Common myeloid progenitor, CD34-positive (primary cell): ENCODE data around the gene RARRES2.
A peak's percentile ranks its signal among the peaks of the same experiment; 100 is the strongest.

Experiments
- CTCF ChIA-PET: fragments of 350-600 bp; sonication (Branson Sonifier 250); formaldehyde crosslinking; loops from one replicate; lab custom pipeline; 2021; ENCODE audit warnings: antibody characterized with exemption; lab: Charles Lee
- POLR2A ChIA-PET: fragments of 350-600 bp; sonication (Branson Sonifier 250); formaldehyde crosslinking; loops from one replicate; lab custom pipeline; 2021; ENCODE audit warnings: antibody characterized with exemption; lab: Charles Lee
- DNase-seq, 3 donors: peaks; one replicate each; pipeline versions ENCODE4 v3.0.0 to v3.0.0-alpha.2; 2013
- H3K27ac ChIP-seq, 2 experiments: 1 replicate in 1 of 2; 2 replicates in 1 of 2; pipeline ENCODE4 v1.7.0; 2013; ENCODE audit warnings: inconsistent platforms in 2 of 2, low read length in 2 of 2, mild to moderate bottlenecking in 2 of 2, low read depth in 1 of 2, moderate library complexity in 1 of 2; ENCODE audit not compliant: severe bottlenecking in 2 of 2, insufficient read depth in 1 of 2, poor library complexity in 1 of 2
- H3K27me3 ChIP-seq, 5 experiments: replicated peaks in 2 of 5; 1 replicate in 3 of 5; 2 replicates in 2 of 5; pipeline versions ENCODE4 v1.6.1 to v1.7.0; 2013; ENCODE audit warnings: low read length in 4 of 5, mild to moderate bottlenecking in 2 of 5, moderate library complexity in 2 of 5, inconsistent platforms in 1 of 5; ENCODE audit not compliant: insufficient read depth in 5 of 5, control insufficient read depth in 4 of 5
- H3K36me3 ChIP-seq, 4 experiments: 1 replicate in 2 of 4; 2 replicates in 2 of 4; pipeline versions ENCODE4 v1.6.1 to v1.7.0; 2013; ENCODE audit warnings: low read length in 3 of 4, control low read depth in 1 of 4, mild to moderate bottlenecking in 1 of 4; ENCODE audit not compliant: control insufficient read depth in 4 of 4, insufficient read depth in 4 of 4
- H3K4me1 ChIP-seq, 4 experiments: 1 replicate in 3 of 4; 2 replicates in 1 of 4; pipeline versions ENCODE4 v1.6.1 to v1.7.1; 2013; ENCODE audit warnings: low read length in 3 of 4, mild to moderate bottlenecking in 3 of 4, control low read depth in 1 of 4, inconsistent platforms in 1 of 4, moderate library complexity in 1 of 4; ENCODE audit not compliant: control insufficient read depth in 4 of 4, insufficient read depth in 4 of 4; ENCODE audit errors: control extremely low read depth in 1 of 4
- H3K4me3 ChIP-seq, 7 experiments: 1 replicate in 4 of 7; 2 replicates in 3 of 7; pipeline versions ENCODE4 v1.5.1 to v1.7.0; 2013; ENCODE audit warnings: mild to moderate bottlenecking in 7 of 7, low read length in 6 of 7, moderate library complexity in 6 of 7, inconsistent platforms in 2 of 7, low read depth in 2 of 7, control low read depth in 1 of 7; ENCODE audit not compliant: insufficient read depth in 4 of 7, control insufficient read depth in 1 of 7; ENCODE audit errors: extremely low read depth in 1 of 7
- H3K9me3 ChIP-seq, 5 experiments: 1 replicate in 4 of 5; 2 replicates in 1 of 5; pipeline versions ENCODE4 v1.6.1 to v1.7.1; 2013; ENCODE audit warnings: low read length in 4 of 5, mild to moderate bottlenecking in 2 of 5, inconsistent platforms in 1 of 5, low read depth in 1 of 5, moderate library complexity in 1 of 5; ENCODE audit not compliant: control insufficient read depth in 4 of 5, insufficient read depth in 2 of 5; ENCODE audit errors: control extremely low read depth in 1 of 5
- WGBS: methylation state at CpG from one replicate; pipeline ENCODE4 v1.1.5; 2013; ENCODE audit not compliant: insufficient coverage; 5-methylcytosine and 5-hydroxymethylcytosine counted together

The RARRES2 gene

DNA sequence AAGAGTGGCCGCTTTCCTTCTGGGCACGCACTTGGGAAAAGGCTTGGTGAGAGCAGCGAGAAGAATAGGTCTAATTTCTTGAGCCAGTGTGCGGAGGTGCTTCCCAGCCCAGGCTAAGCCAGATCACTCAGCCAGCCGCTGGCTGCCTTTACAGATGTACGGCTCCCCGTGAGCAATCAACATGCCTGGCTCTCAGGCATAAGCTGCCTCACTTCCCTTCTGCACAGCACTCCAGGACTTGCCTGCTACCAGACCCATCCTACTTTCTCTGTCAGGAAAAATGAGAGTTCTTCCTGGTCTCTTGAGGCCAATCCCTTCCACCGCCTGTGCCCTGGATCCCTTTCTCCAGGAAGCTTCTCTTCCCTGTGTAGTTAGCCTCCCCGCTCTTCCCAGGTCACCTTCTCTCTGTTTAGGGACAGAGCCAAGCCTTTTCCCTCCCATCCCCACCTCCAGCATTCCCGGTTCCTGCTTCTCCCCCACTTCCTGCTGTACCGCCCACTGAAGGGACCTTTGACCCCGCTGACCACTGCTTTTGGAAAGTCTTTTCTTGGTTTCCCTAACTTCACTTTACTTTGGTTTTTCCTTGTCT is 17.0 kb downstream of the RARRES2 start:
- no peaks in the 10 kb centered on the region for H3K9me3 ChIP-seq
- POLR2A ChIA-PET, result no interaction called here
- H3K4me3 ChIP-seq, result peak overlapping the region in 5 of 7 experiments; percentile 65 to 85 (median 75)
- peaks cover 14 to 42% (median 33%) of the 10 kb centered on the region in 4 experiments for H3K36me3 ChIP-seq
- peak in 1 of 3 donors; percentile 20 for DNase-seq
- CTCF ChIA-PET, result interaction anchor here (1.2 kb wide), 1 partner anchor 53 kb away, joined by 3 read pairs; no protein-coding TSS in a partner anchor
- 88% methylated on average over 11 of the region's 12 CpGs for WGBS
- H3K4me1 ChIP-seq, result peaks cover 4 to 51% (median 36%) of the 10 kb centered on the region in 4 experiments
- peak overlapping the region in 1 of 2 experiments; percentile 89 for H3K27ac ChIP-seq
- H3K27me3 ChIP-seq, result no peaks in the 10 kb centered on the region

DNA sequence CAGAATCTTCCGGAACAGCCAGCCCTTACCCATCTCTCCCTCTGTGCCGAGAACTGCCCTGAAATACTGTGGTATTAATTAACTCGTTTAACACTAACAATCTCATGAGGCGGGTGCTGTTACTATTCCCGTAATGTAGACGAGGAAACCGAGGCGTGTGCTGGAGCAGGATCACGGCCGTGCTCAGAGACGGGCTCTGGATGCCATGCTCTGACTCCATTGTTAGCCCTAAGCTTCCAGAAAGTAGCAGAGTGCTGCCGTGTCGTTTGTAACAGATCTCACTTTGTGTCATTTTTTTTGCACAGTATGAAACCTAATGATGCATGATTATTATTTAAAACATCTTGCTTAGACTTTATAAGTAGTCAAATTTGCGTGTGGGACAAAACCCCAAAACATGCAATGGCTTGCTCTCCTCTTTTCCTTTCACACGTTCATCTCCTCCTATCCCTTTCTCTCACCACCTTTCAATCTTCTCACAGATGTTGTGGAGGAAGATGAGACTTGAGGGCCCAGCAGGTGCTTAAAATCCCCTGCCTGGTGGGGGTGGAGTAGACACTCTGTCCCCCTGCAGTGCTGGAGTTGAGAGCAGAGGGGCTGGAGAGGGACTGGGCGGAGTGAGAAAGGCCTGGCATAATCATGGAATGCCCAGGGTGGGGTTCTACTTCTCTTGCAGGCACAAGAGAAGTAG is 17.6 kb downstream of the RARRES2 start:
- WGBS, result 11% methylated on average over 12 of the region's 16 CpGs
- Histone ChIP-seq H3K27me3 (no peaks in the 10 kb centered on the region), H3K27ac (peak overlapping the region; percentile 64 to 89), H3K4me3 (peak overlapping the region; percentile 39 to 85 (median 75)), H3K4me1 (peaks cover 4 to 51% (median 36%) of the 10 kb centered on the region in 4 experiments), H3K9me3 (no peaks in the 10 kb centered on the region), H3K36me3 (peaks cover 12 to 36% (median 28%) of the 10 kb centered on the region in 4 experiments)
- POLR2A ChIA-PET, result no interaction called here
- CTCF ChIA-PET, result interaction anchor here (1.2 kb wide), 1 partner anchor 54 kb away, joined by 3 read pairs; no protein-coding TSS in a partner anchor
- peak in 2 of 3 donors; percentile 46 to 55 for DNase-seq

- no peaks in the 10 kb centered on the region for H3K9me3 ChIP-seq
- ChIA-PET CTCF (interaction anchor here (1.2 to 1.6 kb wide), 2 partner anchors 54 to 66 kb away, joined by 3 read pairs; no protein-coding TSS in a partner anchor), POLR2A (no interaction called here)
- 4% methylated on average over 72 of the region's 82 CpGs for WGBS
- peak in 2 of 3 donors; percentile 51 to 67 for DNase-seq
- peaks cover 4 to 51% (median 36%) of the 10 kb centered on the region in 4 experiments for H3K4me1 ChIP-seq
- H3K27ac ChIP-seq, result peak within 1 kb of the TSS; percentile 64 to 89
- H3K27me3 ChIP-seq, result no peaks in the 10 kb centered on the region
- H3K4me3 ChIP-seq, result peak within 1 kb of the TSS; percentile 39 to 85 (median 75)
- H3K36me3 ChIP-seq, result peaks cover 9 to 30% (median 20%) of the 10 kb centered on the region in 4 experiments
Measured at GRCh38 chr7:150322833-150323681, 18.4 kb downstream of the RARRES2 start, which contains the start of the genes ACTR3C and LRRC61. ACTR3C (minus strand) TSS chr7:150323545; CDS start chr7:150295296, 28,249 bp downstream. LRRC61 (plus strand) TSS chr7:150323355; CDS start chr7:150336862, 13,507 bp downstream.

- Histone ChIP-seq H3K9me3 (no peaks in the 10 kb centered on the region), H3K36me3 (peaks cover 4 to 23% (median 16%) of the 10 kb centered on the region in 4 experiments), H3K4me1 (peaks cover 4 to 51% (median 36%) of the 10 kb centered on the region in 4 experiments), H3K4me3 (peak overlapping the region; percentile 39 to 85 (median 75)), H3K27me3 (no peaks in the 10 kb centered on the region), H3K27ac (peak overlapping the region; percentile 64 to 89)
- 47% methylated on average over 2 of the region's 4 CpGs for WGBS
- ChIA-PET CTCF (interaction anchor here (0.9 to 1.6 kb wide), 3 partner anchors 9 to 95 kb away, joined by 3 read pairs; no protein-coding TSS in a partner anchor), POLR2A (no interaction called here)
- DNase-seq, result peak in 2 of 3 donors; percentile 45 to 64
Measured at GRCh38 chr7:150322114-150322832, 19.2 kb downstream of the RARRES2 start.

DNA sequence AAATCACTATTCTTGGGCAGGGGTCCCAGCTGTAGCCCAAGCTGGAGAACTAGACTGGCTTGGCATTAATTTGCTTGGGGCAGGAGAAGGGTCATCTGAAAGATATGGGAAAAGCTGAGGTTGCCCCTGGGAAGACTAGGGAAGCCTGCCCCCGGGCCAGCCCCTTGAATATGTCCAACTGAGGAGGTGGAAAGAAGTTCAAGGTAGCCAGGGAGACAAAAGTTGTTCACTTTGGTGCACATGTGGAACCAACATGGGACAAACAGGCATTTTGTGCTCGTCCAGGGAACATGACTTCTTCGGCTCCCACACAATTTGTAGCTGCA is 19.7 kb downstream of the RARRES2 start:
- ChIA-PET POLR2A (no interaction called here), CTCF (interaction anchor here (0.9 to 1.6 kb wide), 3 partner anchors 8 to 96 kb away, joined by 3 read pairs; no protein-coding TSS in a partner anchor)
- peaks cover 4 to 51% (median 36%) of the 10 kb centered on the region in 4 experiments for H3K4me1 ChIP-seq
- no peaks in the 10 kb centered on the region for H3K9me3 ChIP-seq
- H3K4me3 ChIP-seq, result peak overlapping the region in 1 of 7 experiments; percentile 85
- peaks cover 4 to 18% (median 11%) of the 10 kb centered on the region in 4 experiments for H3K36me3 ChIP-seq
- peak overlapping the region in 1 of 2 experiments; percentile 89 for H3K27ac ChIP-seq
- WGBS, result 95% methylated on average over 3 of the region's 3 CpGs
- H3K27me3 ChIP-seq, result no peaks in the 10 kb centered on the region
- DNase-seq, result no peak
